GM12892 (cell line): ENCODE measurements around the gene VSX2.

ENCODE experiments used
- DNase-seq: peaks from one replicate; pipeline ENCODE4 v3.0.0; 2011; ENCODE audit not compliant: insufficient read length
- FAIRE-seq: peaks from 2 replicates; lab custom pipeline; 2011; peaks lifted over from hg19 to GRCh38; lab: Jason Lieb, UNC
- POLR2A ChIP-seq: IDR thresholded peaks from 2 replicates; pipeline ENCODE4 v1.6.1; 2011; ENCODE audit warnings: low read depth, low read length, control low read depth
- POLR2AphosphoS5 ChIP-seq: IDR thresholded peaks from 2 replicates; pipeline ENCODE4 v1.6.1; 2011; ENCODE audit warnings: low read depth, low read length, control low read depth
- TAF1 ChIP-seq: IDR thresholded peaks from 2 replicates; pipeline ENCODE4 v1.6.1; 2011; ENCODE audit warnings: low read depth, mild to moderate bottlenecking, control low read depth, low read length, borderline replicate concordance

The VSX2 gene

DNA sequence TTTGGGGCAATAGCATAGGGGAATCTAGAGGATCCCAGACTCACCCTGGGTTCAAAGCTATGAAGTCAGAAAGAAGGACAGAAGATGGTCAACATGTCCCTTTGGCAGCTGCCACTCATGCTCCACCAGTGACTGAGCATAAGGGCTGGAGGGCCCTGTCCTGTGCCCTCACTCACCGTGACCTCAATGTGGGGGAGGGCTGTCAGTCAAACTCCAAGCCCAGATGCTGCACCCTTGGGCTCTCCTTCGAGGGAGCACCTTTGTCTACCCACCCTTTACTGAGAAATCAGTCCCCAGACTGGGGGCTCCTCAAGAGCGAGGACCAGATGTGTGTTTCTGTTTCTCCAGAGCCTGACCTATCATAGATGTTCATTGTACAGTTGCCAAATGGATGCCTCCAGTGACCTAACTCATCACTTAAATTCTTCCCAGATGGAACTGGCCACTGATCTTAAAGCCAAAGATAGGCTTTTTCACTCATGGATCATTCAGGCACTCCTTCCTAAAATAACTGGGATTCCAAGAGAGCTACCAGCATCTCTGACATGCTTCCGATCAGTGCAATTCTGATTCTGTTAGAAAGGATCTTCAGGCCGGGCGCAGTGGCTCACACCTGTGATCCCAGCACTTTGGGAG is 27.2 kb upstream of the VSX2 start:
- FAIRE-seq (no peak), DNase-seq (no peak)
- TF ChIP-seq POLR2AphosphoS5 (no peak), TAF1 (no peak), POLR2A (no peak)

- TF ChIP-seq POLR2A, result no peak
- no peak for TF ChIP-seq TAF1
- TF ChIP-seq POLR2AphosphoS5, result no peak
- FAIRE-seq (no peak), DNase-seq (no peak)
Measured at GRCh38 chr14:74213907-74214803, 25.1 kb upstream of the VSX2 start.

GRCh38 chr14:74216671-74217070 is 22.6 kb upstream of the VSX2 start:
- TF ChIP-seq TAF1, result no peak
- TF ChIP-seq POLR2AphosphoS5, result no peak
- TF ChIP-seq POLR2A, result no peak
- no peak for FAIRE-seq

DNA sequence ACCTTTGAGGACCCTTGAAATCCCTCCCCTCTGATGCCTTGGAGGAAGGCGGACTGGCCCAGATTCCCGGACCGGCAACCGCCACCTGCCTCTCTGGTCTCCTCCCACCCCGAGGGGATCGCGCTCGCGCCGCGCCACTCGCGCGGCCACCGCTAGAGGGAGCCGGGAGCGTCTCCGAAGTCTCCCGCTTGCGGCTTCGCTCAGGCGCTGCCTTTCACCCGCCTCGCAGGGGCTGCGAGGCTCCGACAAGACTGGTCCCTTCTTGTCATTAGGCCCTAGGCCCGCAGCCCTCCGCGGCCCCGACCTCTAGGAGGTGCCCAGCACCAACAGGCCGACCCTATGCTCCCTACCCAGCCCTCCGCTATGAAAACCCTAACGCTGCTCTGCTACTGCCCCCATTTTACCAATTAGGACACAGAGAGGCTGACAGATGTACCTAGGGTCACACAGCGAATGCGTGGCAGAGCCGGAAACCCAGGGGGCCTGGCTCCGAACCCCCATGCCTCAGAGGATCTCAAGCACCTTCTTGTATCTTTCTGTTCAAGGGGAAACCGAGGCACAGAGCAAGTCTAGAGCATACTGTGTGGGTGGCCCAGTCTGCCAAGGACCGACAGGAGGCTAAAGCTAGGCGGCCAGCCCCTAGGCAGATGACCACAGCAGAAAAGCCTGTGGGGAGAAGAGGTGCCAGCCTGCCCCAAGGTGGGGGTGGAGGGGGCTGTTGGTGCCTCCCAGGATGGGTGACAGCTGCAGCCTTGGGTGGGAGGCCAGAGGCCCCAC is 21.4 kb upstream of the VSX2 start:
- FAIRE-seq (peak; percentile 72), DNase-seq (peak; percentile 95)
- TF ChIP-seq TAF1 (no peak), POLR2A (no peak), POLR2AphosphoS5 (no peak)

More at GRCh38 chr14:74216671-74217070, 22.6 kb upstream of the VSX2 start:
- no peak for DNase-seq

- no peak for DNase-seq
- FAIRE-seq, result no peak
- TF ChIP-seq TAF1 (no peak), POLR2AphosphoS5 (no peak), POLR2A (no peak)
Measured at GRCh38 chr14:74218462-74218861, 20.8 kb upstream of the VSX2 start.

DNA sequence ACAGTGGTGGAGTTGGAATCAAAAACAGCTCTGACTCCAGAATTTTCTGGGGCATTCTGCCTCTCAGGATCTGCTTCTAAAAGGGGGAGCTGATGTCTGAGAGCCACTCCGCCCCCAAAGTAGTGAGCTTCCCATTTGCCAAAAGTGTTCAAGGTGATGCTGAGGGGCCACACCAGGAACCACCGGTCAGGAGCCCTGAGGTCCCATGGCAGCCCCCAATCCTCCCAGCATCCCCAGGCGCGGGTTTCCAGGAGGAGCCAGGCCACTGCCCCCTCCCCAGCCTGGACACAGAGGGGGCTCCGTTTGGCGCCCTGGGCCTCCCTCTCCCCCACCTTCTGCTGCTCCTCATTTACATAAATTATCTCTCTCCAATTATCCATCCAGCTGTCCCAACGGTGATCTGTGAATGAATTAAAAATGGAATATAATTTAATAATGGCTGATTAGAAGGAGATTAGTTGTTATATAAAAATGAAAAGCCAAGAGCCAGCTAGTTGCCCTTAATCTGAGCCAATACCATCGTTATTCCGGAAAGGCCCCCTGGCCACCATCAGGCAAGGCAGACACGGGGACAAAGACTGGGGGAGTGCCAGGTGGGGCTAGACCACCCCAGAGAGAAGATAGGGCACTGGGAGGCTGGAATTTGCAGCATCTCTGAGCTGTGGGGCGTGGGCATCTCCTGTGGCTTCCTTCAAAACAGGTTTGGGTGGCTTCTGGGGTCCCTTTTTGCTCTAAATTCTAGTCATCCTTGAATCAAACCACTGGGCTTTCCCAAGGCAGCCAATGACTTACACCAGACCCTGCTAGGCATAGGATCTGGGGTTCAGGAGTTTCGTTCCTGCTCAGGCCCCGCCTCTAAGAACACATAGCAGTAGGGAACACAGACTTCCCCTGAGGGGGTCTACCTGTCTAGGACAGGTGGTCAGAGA is 19.7 kb upstream of the VSX2 start:
- no peak for TF ChIP-seq TAF1
- no peak for TF ChIP-seq POLR2A
- TF ChIP-seq POLR2AphosphoS5, result no peak
- FAIRE-seq (no peak), DNase-seq (no peak)

DNA sequence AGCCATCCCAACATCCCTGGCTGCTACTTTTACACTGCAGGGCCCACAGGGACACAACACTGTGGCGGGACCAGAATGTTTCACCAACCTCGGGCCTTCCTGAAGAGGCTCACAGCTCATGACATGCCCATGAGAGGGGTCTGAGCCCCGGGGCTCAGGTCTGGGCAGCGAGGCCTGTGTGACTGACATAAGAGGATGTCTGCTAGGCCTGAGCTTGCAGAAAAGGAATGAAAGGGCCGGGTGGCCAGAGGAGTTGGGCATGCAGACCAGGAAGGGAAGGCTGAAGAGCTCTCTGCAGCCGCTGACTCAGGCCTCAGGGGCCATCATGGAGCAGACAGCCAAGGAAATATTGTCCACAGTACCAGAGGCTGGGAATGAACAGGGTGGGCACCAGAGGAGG is 18.3 kb upstream of the VSX2 start:
- TF ChIP-seq POLR2AphosphoS5 (no peak), POLR2A (no peak), TAF1 (no peak)
- FAIRE-seq, result no peak
- DNase-seq, result no peak

GRCh38 chr14:74221741-74222140 is 17.5 kb upstream of the VSX2 start:
- FAIRE-seq, result no peak
- TF ChIP-seq POLR2AphosphoS5 (no peak), POLR2A (no peak), TAF1 (no peak)
- no peak for DNase-seq

DNA sequence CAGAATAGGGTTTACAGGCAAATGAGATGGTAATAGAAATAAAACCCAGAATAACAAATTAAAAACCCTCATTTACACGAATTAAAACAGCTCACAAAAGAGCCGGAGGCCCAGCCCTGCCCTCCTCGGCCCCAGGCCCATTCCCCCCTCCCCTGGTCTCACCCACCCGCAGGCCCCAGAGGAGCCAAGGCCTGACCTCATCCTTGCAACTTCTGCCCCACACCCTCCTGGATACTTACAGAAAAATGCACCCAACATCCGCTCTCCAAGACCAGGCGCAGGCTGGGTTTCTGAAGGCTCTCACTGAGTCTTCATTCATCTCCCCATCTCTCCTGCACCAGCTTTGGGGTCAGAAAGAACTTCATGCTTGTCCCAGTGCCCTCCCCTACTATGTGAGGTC is 16.2 kb upstream of the VSX2 start:
- no peak for TF ChIP-seq TAF1
- FAIRE-seq (no peak), DNase-seq (no peak)

DNA sequence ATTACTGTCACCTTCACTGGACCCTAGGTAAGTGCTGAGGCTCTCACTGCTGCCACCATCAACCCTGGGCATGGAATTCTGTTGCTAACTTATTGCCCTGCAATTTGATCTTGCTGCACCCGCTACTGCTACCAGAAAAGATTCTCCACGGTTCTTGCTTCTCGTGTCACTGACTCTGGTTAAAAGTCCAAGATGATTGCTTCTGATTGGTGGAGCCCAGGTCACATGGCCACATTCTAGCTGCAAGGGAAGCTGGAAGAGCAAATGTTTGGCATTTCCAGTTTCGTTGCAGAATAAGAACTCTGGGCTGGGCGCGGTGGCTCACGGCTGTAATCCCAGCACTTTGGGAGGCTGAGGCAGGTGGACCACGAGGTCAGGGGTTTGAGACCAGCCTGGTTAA is 7.5 kb upstream of the VSX2 start:
- TF ChIP-seq POLR2AphosphoS5 (no peak), TAF1 (no peak), POLR2A (no peak)

More for the DNA sequence above, 7.5 kb upstream of the VSX2 start:
- FAIRE-seq (no peak), DNase-seq (no peak)
